GM18505 (cell line): Measurements from ENCODE around the gene IFITM2.
"Not testable (repeated sequence)": the region's sequence is repeated elsewhere in the genome, so short reads cannot be mapped to it uniquely, and the experiment has no call there.

Experiments used
- ATAC-seq: cut with Tn5 transposase; IDR thresholded peaks from one replicate; pipeline ENCODE4 v1.9.1; 2021; ENCODE audit not compliant: unreplicated experiment
- POLR2A ChIP-seq: IDR thresholded peaks from 4 replicates; pipeline ENCODE4 v1.6.1; 2011; ENCODE audit warnings: borderline replicate concordance; ENCODE audit not compliant: insufficient read depth, insufficient read length; ENCODE audit errors: extremely low read depth

Gene IFITM2

GRCh38 chr11:307766-308708 lies at the start of gene IFITM2:
Gene IFITM2 (plus strand): TSS chr11:307816. CDS start chr11:308193, 377 bp downstream.
- TF ChIP-seq POLR2A, result peak; percentile 46
- not testable (repeated sequence) for ATAC-seq

GRCh38 chr11:259413-259812 lies 48.2 kb upstream of the IFITM2 start:
- ATAC-seq, result no peak
- TF ChIP-seq POLR2A, result no peak

- TF ChIP-seq POLR2A, result no peak
- ATAC-seq, result no peak
These were observed 46.0 kb upstream of the IFITM2 start for GRCh38 chr11:261624-262023.

DNA sequence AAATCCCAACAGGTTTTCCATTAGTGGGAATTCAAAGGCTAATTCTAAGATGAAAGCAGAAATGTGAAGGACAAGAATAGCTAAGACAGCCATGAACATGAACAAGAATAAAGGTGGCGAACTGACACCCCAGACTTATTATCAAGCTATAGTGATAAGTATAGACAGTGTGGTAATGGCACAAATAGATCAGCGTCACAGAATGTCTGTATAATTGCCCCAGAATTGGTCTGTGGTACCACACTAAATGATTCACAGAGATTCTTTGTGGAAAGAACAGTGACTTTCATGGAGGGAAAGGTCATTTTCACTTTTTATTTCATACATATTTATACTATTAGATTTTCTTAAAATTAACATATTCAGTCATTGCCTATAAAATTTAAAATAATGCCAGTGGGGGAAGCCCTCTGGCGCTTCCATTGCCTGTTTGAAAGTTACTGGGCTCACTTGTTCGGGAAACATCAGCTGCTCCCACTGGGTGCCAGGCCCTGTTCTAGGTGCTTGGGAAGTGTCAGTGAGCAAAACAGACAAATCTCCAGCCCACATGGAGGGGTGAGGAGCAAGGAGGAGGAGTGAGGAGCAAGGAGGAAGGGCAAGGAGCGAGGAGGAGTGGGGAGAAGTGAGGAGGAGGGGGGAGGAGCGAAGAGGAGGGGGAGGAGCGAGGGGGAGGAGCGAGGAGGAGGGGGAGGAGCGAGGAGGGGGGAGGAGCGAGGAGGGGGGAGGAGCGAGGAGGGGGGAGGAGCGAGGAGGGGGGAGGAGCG lies 40.8 kb upstream of the IFITM2 start:
- ATAC-seq, result no peak
- TF ChIP-seq POLR2A, result no peak

GRCh38 chr11:267491-267994 lies 40.1 kb upstream of the IFITM2 start:
- ATAC-seq, result no peak
- peak; percentile 70 for TF ChIP-seq POLR2A

GRCh38 chr11:268716-269145 lies 38.9 kb upstream of the IFITM2 start:
- TF ChIP-seq POLR2A, result peak; percentile 36
- ATAC-seq, result peak; percentile 34

- peak; percentile 61 for ATAC-seq
- peak; percentile 53 for TF ChIP-seq POLR2A
These were observed 38.3 kb upstream of the IFITM2 start for GRCh38 chr11:269146-269890.

DNA sequence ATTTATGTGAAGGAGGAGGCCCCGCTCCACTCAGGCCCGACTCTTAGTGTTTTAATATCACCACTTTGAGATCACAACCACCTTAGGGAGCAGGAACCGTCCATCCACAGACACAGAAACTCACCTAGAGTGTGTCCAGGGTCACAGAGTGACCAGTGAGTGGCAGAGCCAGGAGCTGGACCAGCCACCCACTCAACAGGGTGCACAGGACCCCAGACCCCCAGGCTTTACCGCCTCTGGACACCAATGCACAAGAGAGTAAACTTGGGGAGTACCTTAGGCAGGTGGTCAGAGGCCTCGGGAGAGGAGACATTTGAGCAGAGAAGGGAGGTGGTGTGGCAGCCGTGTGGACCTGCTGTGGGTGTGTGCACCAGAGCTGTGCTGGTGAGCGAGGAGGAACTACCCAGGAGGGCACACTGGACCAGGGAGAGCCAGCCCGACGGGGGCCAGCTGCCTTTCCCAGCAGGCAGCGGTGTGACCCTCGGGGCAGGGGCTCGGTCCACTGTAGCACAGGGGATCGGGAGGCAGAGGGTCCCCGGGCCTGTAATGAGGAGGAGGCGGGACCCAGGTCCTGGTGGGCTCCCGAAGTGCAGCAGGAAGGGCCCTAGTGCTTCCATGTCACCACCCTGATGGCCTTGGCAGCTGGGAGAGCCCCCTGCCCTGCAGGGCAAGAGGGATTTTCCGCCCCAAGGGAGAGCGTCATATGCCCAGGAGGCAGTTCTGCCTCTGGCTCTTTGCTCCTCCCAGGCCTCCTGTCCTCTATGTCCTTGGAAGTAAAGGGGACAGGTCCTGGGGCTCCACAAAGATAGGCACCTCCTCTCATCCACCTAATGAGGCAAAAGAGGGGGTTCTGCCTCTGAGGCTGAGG lies 36.9 kb upstream of the IFITM2 start:
- no peak for ATAC-seq
- TF ChIP-seq POLR2A, result no peak

GRCh38 chr11:271319-271715 lies 36.3 kb upstream of the IFITM2 start:
- TF ChIP-seq POLR2A, result no peak
- ATAC-seq, result no peak

DNA sequence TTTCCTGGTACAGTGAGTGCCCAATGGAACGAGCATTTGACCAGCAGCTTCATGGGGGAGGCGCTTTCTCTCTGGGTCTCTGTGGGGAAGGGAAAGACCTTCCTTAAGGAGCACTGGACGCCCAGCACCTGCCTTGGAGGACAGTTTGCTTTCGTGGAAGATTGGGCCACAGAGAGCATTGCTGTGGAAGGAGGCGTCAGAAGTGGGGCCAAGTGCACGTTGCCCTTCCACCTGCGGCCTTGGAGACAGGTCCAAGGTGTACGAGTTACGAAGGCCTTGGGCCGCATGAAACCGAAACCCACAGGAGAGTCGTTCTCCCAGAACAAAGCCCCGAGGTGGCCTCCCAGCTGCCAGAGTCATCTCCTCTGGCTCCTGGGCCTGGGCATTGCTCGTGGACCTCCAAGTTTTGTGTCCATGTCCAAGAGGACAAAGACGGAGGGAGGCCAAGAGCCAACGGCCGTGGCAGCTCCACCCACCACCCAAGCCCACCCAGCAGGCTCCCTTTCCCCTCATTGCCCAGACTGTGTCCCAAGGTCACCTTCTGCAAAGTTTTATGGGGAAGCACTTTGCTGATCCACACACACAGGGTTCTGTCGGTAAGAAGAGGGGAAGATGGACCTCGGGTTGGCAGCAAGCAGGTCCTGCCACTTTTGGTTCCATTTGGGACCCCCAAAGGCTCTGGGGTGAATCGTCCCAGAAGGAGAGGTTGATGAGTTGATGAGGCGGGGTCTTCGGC lies 35.3 kb upstream of the IFITM2 start:
- TF ChIP-seq POLR2A, result no peak
- ATAC-seq, result no peak

DNA sequence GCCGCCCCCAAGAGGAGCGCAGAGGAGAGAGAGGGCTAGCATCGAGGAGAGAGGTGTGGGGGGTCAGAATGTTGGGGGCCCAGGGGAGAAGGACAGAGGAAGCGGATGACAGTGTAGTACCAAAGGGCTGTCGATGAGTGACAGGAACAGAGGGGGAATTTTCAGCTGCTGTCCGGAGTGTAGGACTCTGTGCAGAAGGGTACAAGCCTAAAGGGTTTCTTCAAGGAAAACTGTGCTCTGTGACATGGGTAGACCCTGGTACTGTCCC lies 34.8 kb upstream of the IFITM2 start:
- no peak for TF ChIP-seq POLR2A
- ATAC-seq, result no peak

DNA sequence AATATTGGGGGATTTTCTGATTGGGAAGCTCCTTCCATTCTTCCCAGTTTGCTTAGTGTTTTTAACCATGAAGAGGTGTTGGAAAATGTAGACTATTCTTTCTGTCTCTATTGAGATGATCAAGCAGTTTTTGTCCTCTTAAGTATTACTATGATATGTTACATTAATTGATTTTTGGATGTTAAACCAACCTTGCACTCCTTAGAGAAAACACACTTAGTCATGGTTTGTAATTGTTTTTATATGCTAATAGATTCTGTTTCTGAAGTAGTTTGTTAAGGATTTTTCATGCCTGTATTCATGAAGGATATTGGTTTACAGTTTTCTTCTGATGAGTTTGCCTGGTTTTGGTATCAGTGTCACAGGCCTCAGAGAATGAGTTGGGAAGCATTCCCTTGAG lies 31.4 kb upstream of the IFITM2 start:
- ATAC-seq, result no peak
- no peak for TF ChIP-seq POLR2A
